Activated CD4-positive, alpha-beta T cell treated with anti-CD3 and anti-CD28 coated beads, Interleukin-2, Interleukin-4, amounts not matched to agents 100 ng/mL and 50 ng/mL, durations not matched to agents 16 hours and 8 hours (primary cell): Measurements from ENCODE around the gene TMEM132D.
A peak's percentile ranks its signal among the peaks of the same experiment; 100 is the strongest.
"Not testable (repeated sequence)": the region's sequence is repeated elsewhere in the genome, so short reads cannot be mapped to it uniquely, and the experiment has no call there.

Experiments
- DNase-seq: peaks from one replicate; pipeline ENCODE4 v3.0.0-alpha.2; 2020; ENCODE audit warnings: low spot score

TMEM132D gene

GRCh38 chr12:129588142-129588541 lies 315.7 kb downstream of the TMEM132D start:
- DNase-seq = no peak

GRCh38 chr12:129585296-129585695 lies 318.5 kb downstream of the TMEM132D start:
- DNase-seq = no peak

- no peak for DNase-seq
These were observed 323.9 kb downstream of the TMEM132D start for GRCh38 chr12:129579879-129580278.

- DNase-seq = no peak
These were observed 331.8 kb downstream of the TMEM132D start for GRCh38 chr12:129571901-129572494.

- no peak for DNase-seq
These were observed 332.9 kb downstream of the TMEM132D start for GRCh38 chr12:129570796-129571400.

- DNase-seq = no peak
These were observed 337.0 kb downstream of the TMEM132D start for GRCh38 chr12:129566800-129567199.

- DNase-seq = peak; percentile 39
These were observed 339.1 kb downstream of the TMEM132D start for GRCh38 chr12:129564768-129565167.

GRCh38 chr12:129563266-129563665 lies 340.6 kb downstream of the TMEM132D start:
- DNase-seq = no peak

GRCh38 chr12:129561304-129561703 lies 342.5 kb downstream of the TMEM132D start:
- DNase-seq = no peak

- no peak for DNase-seq
These were observed 344.0 kb downstream of the TMEM132D start for GRCh38 chr12:129559776-129560175.

GRCh38 chr12:129558036-129558435 lies 345.8 kb downstream of the TMEM132D start:
- no peak for DNase-seq

GRCh38 chr12:129556082-129556481 lies 347.7 kb downstream of the TMEM132D start:
- no peak for DNase-seq

- DNase-seq = no peak
These were observed 350.7 kb downstream of the TMEM132D start for GRCh38 chr12:129552996-129553750.

- DNase-seq = no peak
These were observed 352.4 kb downstream of the TMEM132D start for GRCh38 chr12:129551441-129551840.

- no peak for DNase-seq
These were observed 353.5 kb downstream of the TMEM132D start for GRCh38 chr12:129550353-129550752.

GRCh38 chr12:129549656-129550055 lies 354.2 kb downstream of the TMEM132D start:
- DNase-seq = no peak

GRCh38 chr12:129549020-129549419 lies 354.8 kb downstream of the TMEM132D start:
- DNase-seq = not testable (repeated sequence)

- DNase-seq = no peak
These were observed 359.1 kb downstream of the TMEM132D start for GRCh38 chr12:129544716-129545115.

GRCh38 chr12:129540954-129541353 lies 362.9 kb downstream of the TMEM132D start:
- no peak for DNase-seq

GRCh38 chr12:129540249-129540648 lies 363.6 kb downstream of the TMEM132D start:
- DNase-seq = no peak

GRCh38 chr12:129538724-129539335 lies 365.0 kb downstream of the TMEM132D start:
- DNase-seq = not testable (repeated sequence)

GRCh38 chr12:129538137-129538536 lies 365.7 kb downstream of the TMEM132D start:
- no peak for DNase-seq
